GM23338 (cell line): ENCODE measurements around the gene C1orf21.

Experiments used
- EZH2 ChIP-seq: fragments of 200-600 bp; sonication (generic); IDR thresholded peaks from one replicate; pipeline ENCODE4 v1.8.0; 2017; ENCODE audit warnings: antibody characterized with exemption, mild to moderate bottlenecking, low read depth; ENCODE audit not compliant: unreplicated experiment
- POLR2AphosphoS5 ChIP-seq: IDR thresholded peaks from 2 replicates; pipeline ENCODE4 v1.6.1; 2016; ENCODE audit warnings: antibody characterized with exemption, low read depth
- ZNF114 ChIP-seq: fragments of 250-450 bp; sonication (Bioruptor Pico); IDR thresholded peaks from 2 replicates; pipeline ENCODE4 v1.5.0; 2020; ENCODE audit warnings: mild to moderate bottlenecking, moderate library complexity
- TF ChIP-seq, protein P1 (sequence below), 2 experiments: fragments of 200-600 bp in 1 of 2; sonication (generic) in 1 of 2; conservative IDR thresholded peaks; 2 replicates each; pipeline versions ENCODE4 v1.5.1 to v1.6.1; 2016 to 2017; ENCODE audit warnings: antibody characterized with exemption in 2 of 2, low read depth in 2 of 2, mild to moderate bottlenecking in 2 of 2, moderate library complexity in 1 of 2
- TF ChIP-seq, protein P2 (sequence below): IDR thresholded peaks from 2 replicates; pipeline ENCODE4 v1.6.1; 2016; ENCODE audit warnings: antibody characterized with exemption

DNA sequence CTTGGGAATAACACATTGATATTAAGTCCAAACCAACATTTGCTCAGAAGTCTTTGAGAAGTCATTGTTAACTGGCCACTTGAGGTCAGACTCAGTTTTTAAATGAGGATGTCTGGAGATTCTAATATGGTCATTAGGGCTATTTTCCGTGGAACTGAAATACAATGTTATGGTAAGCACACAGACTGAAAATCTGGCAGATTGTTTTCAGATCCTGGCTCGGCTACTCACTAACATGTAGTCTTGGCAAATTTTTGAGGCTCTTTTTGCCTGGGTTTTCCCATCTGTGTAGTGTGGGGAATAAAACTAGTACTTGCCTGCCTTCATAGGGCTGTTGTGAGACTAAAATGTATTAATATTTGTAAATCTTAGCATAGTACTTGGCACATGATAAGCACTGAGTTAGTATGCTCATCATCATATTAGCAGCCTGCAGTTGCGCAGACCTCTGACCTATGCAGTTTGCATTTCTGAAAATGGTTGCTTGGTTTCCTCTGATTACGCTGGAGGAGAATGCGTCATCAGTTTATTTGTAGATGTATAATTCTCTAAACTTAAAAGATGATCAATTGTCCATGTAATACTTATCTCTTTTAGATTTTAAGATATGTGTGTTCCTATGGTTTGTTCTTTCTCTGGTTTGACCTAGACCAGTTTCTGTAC is 100.8 kb downstream of the C1orf21 start:
- TF ChIP-seq, protein P1, sequence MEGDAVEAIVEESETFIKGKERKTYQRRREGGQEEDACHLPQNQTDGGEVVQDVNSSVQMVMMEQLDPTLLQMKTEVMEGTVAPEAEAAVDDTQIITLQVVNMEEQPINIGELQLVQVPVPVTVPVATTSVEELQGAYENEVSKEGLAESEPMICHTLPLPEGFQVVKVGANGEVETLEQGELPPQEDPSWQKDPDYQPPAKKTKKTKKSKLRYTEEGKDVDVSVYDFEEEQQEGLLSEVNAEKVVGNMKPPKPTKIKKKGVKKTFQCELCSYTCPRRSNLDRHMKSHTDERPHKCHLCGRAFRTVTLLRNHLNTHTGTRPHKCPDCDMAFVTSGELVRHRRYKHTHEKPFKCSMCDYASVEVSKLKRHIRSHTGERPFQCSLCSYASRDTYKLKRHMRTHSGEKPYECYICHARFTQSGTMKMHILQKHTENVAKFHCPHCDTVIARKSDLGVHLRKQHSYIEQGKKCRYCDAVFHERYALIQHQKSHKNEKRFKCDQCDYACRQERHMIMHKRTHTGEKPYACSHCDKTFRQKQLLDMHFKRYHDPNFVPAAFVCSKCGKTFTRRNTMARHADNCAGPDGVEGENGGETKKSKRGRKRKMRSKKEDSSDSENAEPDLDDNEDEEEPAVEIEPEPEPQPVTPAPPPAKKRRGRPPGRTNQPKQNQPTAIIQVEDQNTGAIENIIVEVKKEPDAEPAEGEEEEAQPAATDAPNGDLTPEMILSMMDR (conservative IDR thresholded peaks at IDR 0.05; ENCODE audit: low read depth in 2 of 2), result no peak
- TF ChIP-seq EZH2, result no peak
- no peak for TF ChIP-seq POLR2AphosphoS5
- TF ChIP-seq, protein P2, sequence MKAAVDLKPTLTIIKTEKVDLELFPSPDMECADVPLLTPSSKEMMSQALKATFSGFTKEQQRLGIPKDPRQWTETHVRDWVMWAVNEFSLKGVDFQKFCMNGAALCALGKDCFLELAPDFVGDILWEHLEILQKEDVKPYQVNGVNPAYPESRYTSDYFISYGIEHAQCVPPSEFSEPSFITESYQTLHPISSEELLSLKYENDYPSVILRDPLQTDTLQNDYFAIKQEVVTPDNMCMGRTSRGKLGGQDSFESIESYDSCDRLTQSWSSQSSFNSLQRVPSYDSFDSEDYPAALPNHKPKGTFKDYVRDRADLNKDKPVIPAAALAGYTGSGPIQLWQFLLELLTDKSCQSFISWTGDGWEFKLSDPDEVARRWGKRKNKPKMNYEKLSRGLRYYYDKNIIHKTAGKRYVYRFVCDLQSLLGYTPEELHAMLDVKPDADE, result no peak
- no peak for TF ChIP-seq ZNF114 (CRISPR knock-in tag)
